Heart right ventricle (tissue), 16 donors: ENCODE results near the gene PWWP2A. TPM values are rescaled to one million over a fixed set of nuclear protein-coding genes. Genes with fewer than 3 reads are reported as not detected.

Experiments
- ATAC-seq, 8 donors: fragments of 200-7000 bp; cut with Tn5 transposase; one replicate each; pipeline ENCODE4 v1.9.1; 2020; ENCODE audit warnings: mild to moderate bottlenecking in 8 of 8, moderate library complexity in 8 of 8, moderate number of reproducible peaks in 1 of 8
- DNase-seq, 2 donors: peaks; one replicate each; pipeline ENCODE4 v3.0.0-alpha.2; 2020
- H3K27ac ChIP-seq, 10 donors: fragments of 200-600 bp; sonication (generic) in 2 of 10; one replicate each; pipeline versions ENCODE4 v1.5.0 to v1.8.0; 2020 to 2022; ENCODE audit warnings: mild to moderate bottlenecking in 3 of 10
- H3K27me3 ChIP-seq, 7 donors: fragments of 200-600 bp; one replicate each; pipeline ENCODE4 v1.8.0; 2021 to 2022; ENCODE audit warnings: mild to moderate bottlenecking in 2 of 7
- H3K36me3 ChIP-seq, 9 donors: fragments of 200-600 bp; sonication (generic) in 1 of 9; one replicate each; pipeline versions ENCODE4 v1.5.0 to v1.8.0; 2020 to 2022; ENCODE audit warnings: mild to moderate bottlenecking in 2 of 9
- H3K4me1 ChIP-seq, 9 donors: fragments of 200-600 bp; sonication (generic) in 1 of 9; one replicate each; pipeline versions ENCODE4 v1.5.0 to v1.8.0; 2020 to 2022; ENCODE audit warnings: mild to moderate bottlenecking in 4 of 9
- H3K4me3 ChIP-seq, 10 donors: fragments of 200-600 bp; sonication (generic) in 2 of 10; one replicate each; pipeline versions ENCODE4 v1.5.0 to v1.8.0; 2020 to 2022; ENCODE audit warnings: mild to moderate bottlenecking in 7 of 10, moderate library complexity in 2 of 10
- H3K9me3 ChIP-seq, 11 donors: fragments of 200-600 bp in 10 of 11; sonication (generic) in 2 of 11; one replicate each; pipeline versions ENCODE4 v1.5.0 to v1.8.0; 2013 to 2022; ENCODE audit warnings: mild to moderate bottlenecking in 2 of 11, control low read depth in 1 of 11, moderate library complexity in 1 of 11
- CTCF ChIP-seq, 9 donors: fragments of 200-600 bp; sonication (generic) in 2 of 9; IDR thresholded peaks; one replicate each; pipeline versions ENCODE4 v1.5.0 to v1.8.0; 2021 to 2022; ENCODE audit warnings: antibody characterized with exemption in 9 of 9, mild to moderate bottlenecking in 5 of 9, moderate library complexity in 1 of 9
- WGBS, 2 donors: extraction: QIAGEN DNeasy Blood & Tissue Kit; methylation state at CpG; one replicate each; pipeline ENCODE4 v1.1.7; 2013; ENCODE audit warnings: inconsistent platforms in 1 of 2; 5-methylcytosine and 5-hydroxymethylcytosine counted together
- intact Hi-C, 10 donors: fragments of 100-400 bp; cut with DNase I; formaldehyde crosslinking; loops; one replicate each; pipeline versions ENCODE4 v1.11.1 to v1.14.2; 2022
- polyA plus RNA-seq, 2 donors: library from polyadenylated mRNA; stranded (reverse); fragments of 200-250 nt; gene quantifications; one replicate each; pipeline ENCODE4 v1.2.3, GENCODE V29; 2013
- total RNA-seq, 10 donors: library from RNA; stranded (reverse); fragmentation: NEBNext Ultra II Directional in 3 of 10; extraction: Animal tissue kit (Norgen Biotek cat#: 25700) in 3 of 10; gene quantifications; one replicate each; pipeline versions ENCODE4 v1.2.1 to v1.2.4, GENCODE V29; 2021 to 2023
- donor health status: Arrhythmogenic right ventricular cardiomyopathy.
- donor health status: ischemic (EF 13 %, LVEDD 7.1; RV severe dilation, severe dysfunction).
- donor health status: healthy with polysubstance abuse.
- donor health status: DM: no; HTN: yes; CAD: no.
- donor health status: DM: no; HTN: no; CAD: no.
- donor health status: ischemic (EF 25% LVEDD 6.9; RV normal size, moderate dysfunction).
- donor health status: ischemic (EF 25% LVEDD 5.7; RV mildly dilated, moderate dysfunction).
- donor health status: healthy.
- donor health status: DM: yes; HTN: yes; CAD: no.
- donor health status: Ischemic cardiomyopathy.
- donor health status: ischemic (EF 35%, LVEDD 5.7; RV mildly dilated, moderate dysfunction).
- donor health status: nonischemic (EF 11% LVEDD 7.7; RV severe dilation, severe dysfunction).
- donor health status: DM: yes; HTN: yes; CAD: no.
- donor health status: PGD.
- donor health status: ischemic (EF 29% LVEDD 5.4; RV normal size, mild dysfunction).
- donor health status: nonischemic (EF 23%, LVEDD 6.1; RV moderate dilation, normal function).

Gene PWWP2A
- total and polyA plus RNA-seq, 12 donors = 4.5 to 14.7 (median 12.0) TPM

- H3K36me3 ChIP-seq = peaks cover 0 to 42% (median 4%) of the 10 kb centered on the region in 9 donors
- intact Hi-C loops = no loop called here
- ATAC-seq (no peak), DNase-seq (no peak)
- H3K9me3 ChIP-seq = no peaks in the 10 kb centered on the region
- no peak overlapping the region for H3K4me3 ChIP-seq
- no peak overlapping the region for H3K27ac ChIP-seq
- WGBS, 2 donors = 78 to 79% methylated on average over 3 of the region's 3 CpGs
- no peaks in the 10 kb centered on the region for H3K27me3 ChIP-seq
- H3K4me1 ChIP-seq = peaks cover 0 to 10% (median 0%) of the 10 kb centered on the region in 9 donors
- no peak for TF ChIP-seq CTCF (IDR thresholded peaks at IDR 0.05)
These were observed 37.8 kb downstream of the PWWP2A start for GRCh38 chr5:160081495-160081894.

- Histone ChIP-seq H3K4me3 (no peak overlapping the region), H3K9me3 (no peaks in the 10 kb centered on the region), H3K27me3 (no peaks in the 10 kb centered on the region), H3K36me3 (peaks cover 0 to 57% (median 4%) of the 10 kb centered on the region in 9 donors), H3K27ac (no peak overlapping the region), H3K4me1 (peaks cover 0 to 10% (median 0%) of the 10 kb centered on the region in 9 donors)
- WGBS, 2 donors = 90 to 93% methylated on average over 2 of the region's 2 CpGs
- no peak for TF ChIP-seq CTCF (IDR thresholded peaks at IDR 0.05)
- intact Hi-C loops = loop anchor here in 1 of 10 donors (5.0 kb wide), 1 partner anchor 48 kb away; no protein-coding TSS in a partner anchor
- no peak for DNase-seq
- no peak for ATAC-seq
These were observed 39.5 kb downstream of the PWWP2A start for GRCh38 chr5:160079753-160080152.

GRCh38 chr5:160076997-160077396, 42.3 kb downstream of the PWWP2A start:
- 78 to 80% methylated on average over 2 of the region's 2 CpGs for WGBS, 2 donors
- DNase-seq = no peak

GRCh38 chr5:160075073-160075472, 44.2 kb downstream of the PWWP2A start:
- peaks cover 0 to 58% (median 4%) of the 10 kb centered on the region in 9 donors for H3K36me3 ChIP-seq
- ATAC-seq (no peak), DNase-seq (no peak)
- no peak overlapping the region for H3K4me3 ChIP-seq
- TF ChIP-seq CTCF (IDR thresholded peaks at IDR 0.05) = no peak
- no peaks in the 10 kb centered on the region for H3K27me3 ChIP-seq
- H3K27ac ChIP-seq = no peak overlapping the region
- peaks cover 0 to 20% (median 14%) of the 10 kb centered on the region in 9 donors for H3K4me1 ChIP-seq
- intact Hi-C loops = loop anchor here in 1 of 10 donors (5.0 kb wide), 1 partner anchor 52 kb away; no protein-coding TSS in a partner anchor
- H3K9me3 ChIP-seq = no peaks in the 10 kb centered on the region

More at GRCh38 chr5:160076997-160077396, 42.3 kb downstream of the PWWP2A start:
- no peak for ATAC-seq
- H3K4me1 ChIP-seq = peaks cover 0 to 15% (median 4%) of the 10 kb centered on the region in 9 donors
- peaks cover 0 to 63% (median 4%) of the 10 kb centered on the region in 9 donors for H3K36me3 ChIP-seq
- H3K9me3 ChIP-seq = no peaks in the 10 kb centered on the region
- no peak for TF ChIP-seq CTCF (IDR thresholded peaks at IDR 0.05)
- H3K27ac ChIP-seq = no peak overlapping the region
- intact Hi-C loops = loop anchor here in 1 of 10 donors (5.0 kb wide), 1 partner anchor 50 kb away; no protein-coding TSS in a partner anchor
- no peaks in the 10 kb centered on the region for H3K27me3 ChIP-seq
- H3K4me3 ChIP-seq = no peak overlapping the region
